Panc1 (cell line): ENCODE measurements around the gene FAAH2. TPM values are rescaled to one million over a fixed set of nuclear protein-coding genes. Genes with fewer than 3 reads are reported as not detected.

Experiments used
- ATAC-seq: fragments of 200-7000 bp; cut with Tn5 transposase; 2 replicates; pipeline ENCODE4 v1.9.1; 2020; ENCODE audit warnings: mild to moderate bottlenecking, moderate library complexity
- BruUV-seq: library from RNA; stranded (reverse); fragments of 400-500 nt; replicated peaks from 2 replicates; lab custom pipeline; 2021; lab: Mats Ljungman, UMichigan
- CTCF ChIA-PET: fragments of 300-600 bp; sonication (Branson Sonifier 250); formaldehyde crosslinking; loops from one replicate; lab custom pipeline; 2022; ENCODE audit warnings: antibody characterized with exemption; lab: Charles Lee
- POLR2A ChIA-PET: fragments of 300-600 bp; sonication (Branson Sonifier 250); formaldehyde crosslinking; loops from one replicate; lab custom pipeline; 2022; ENCODE audit warnings: antibody characterized with exemption; lab: Charles Lee
- DNase-seq: peaks from one replicate; pipeline ENCODE4 v3.0.0-alpha.2; 2010; ENCODE audit warnings: low read depth, low spot score
- H3K27ac ChIP-seq: 2 replicates; pipeline ENCODE4 v1.5.1; 2011; ENCODE audit warnings: mild to moderate bottlenecking, low read length, inconsistent platforms
- H3K27me3 ChIP-seq: fragments of 200-500 bp; sonication (Bioruptor generic); 2 replicates; pipeline ENCODE4 v1.6.0; 2014; ENCODE audit warnings: low read length, inconsistent platforms; ENCODE audit not compliant: control insufficient read depth, insufficient read depth
- H3K36me3 ChIP-seq: fragments of 200-500 bp; sonication (Bioruptor generic); 2 replicates; pipeline ENCODE4 v1.5.1; 2014; ENCODE audit warnings: inconsistent platforms, mild to moderate bottlenecking, low read length, moderate library complexity; ENCODE audit not compliant: control insufficient read depth, insufficient read depth
- H3K4me1 ChIP-seq: 2 replicates; pipeline ENCODE4 v1.5.1; 2011; ENCODE audit warnings: inconsistent platforms, mild to moderate bottlenecking, low read length, moderate library complexity; ENCODE audit not compliant: control insufficient read depth, insufficient read depth
- H3K4me3 ChIP-seq, 2 experiments: 2 replicates each; pipeline ENCODE4 v1.5.1; 2011 to 2012; ENCODE audit warnings: low read depth in 2 of 2, low read length in 2 of 2, mild to moderate bottlenecking in 2 of 2, inconsistent platforms in 1 of 2, moderate library complexity in 1 of 2
- H3K9me3 ChIP-seq: fragments of 200-500 bp; sonication (Bioruptor generic); 2 replicates; pipeline ENCODE4 v1.5.1; 2014; ENCODE audit warnings: low read depth, mild to moderate bottlenecking, inconsistent platforms, low read length, moderate library complexity; ENCODE audit not compliant: control insufficient read depth, insufficient read depth
- POLR2AphosphoS5 ChIP-seq: IDR thresholded peaks from 2 replicates; pipeline ENCODE4 v1.6.1; 2012; ENCODE audit warnings: mild to moderate bottlenecking, low read depth, low read length, moderate library complexity
- SIN3A ChIP-seq: IDR thresholded peaks from 2 replicates; pipeline ENCODE4 v1.6.1; 2012; ENCODE audit warnings: low read depth, mild to moderate bottlenecking, low read length, moderate library complexity, borderline replicate concordance; ENCODE audit not compliant: insufficient read depth
- TCF7L2 ChIP-seq: IDR thresholded peaks from 2 replicates; pipeline ENCODE4 v1.6.1; 2011; ENCODE audit warnings: mild to moderate bottlenecking, low read depth, low read length, inconsistent platforms
- in situ Hi-C: cut with HindIII; loops from 2 replicates; pipeline ENCODE4 v1.10.0; 2016; ENCODE audit warnings: low sequenced_read_pairs, low pct_unique_long_range_greater_than_20kb
- intact Hi-C: fragments of 100-400 bp; cut with micrococcal nuclease; formaldehyde crosslinking; loops from one replicate; pipeline ENCODE4 v1.10.0; 2022; ENCODE audit not compliant: unreplicated experiment
- total RNA-seq: library from RNA; stranded (reverse); gene quantifications from one replicate; pipeline ENCODE4 v1.2.1, GENCODE V29; 2021; ENCODE audit not compliant: unreplicated experiment
- TF ChIP-seq, protein P1 (sequence below): fragments of 450-650 bp; IDR thresholded peaks from 2 replicates; pipeline ENCODE4 v1.5.1; 2017; ENCODE audit warnings: mild to moderate bottlenecking
- TF ChIP-seq, protein P2 (sequence below), 2 experiments: IDR thresholded peaks; 2 replicates each; pipeline ENCODE4 v1.6.1; 2011 to 2012; ENCODE audit warnings: low read depth in 2 of 2, control low read depth in 1 of 2, low read length in 1 of 2, mild to moderate bottlenecking in 1 of 2, moderate library complexity in 1 of 2; ENCODE audit not compliant: insufficient read depth in 1 of 2

FAAH2 gene
- total RNA-seq, 1 experiment from 2014 or later = 0.10 TPM

DNA sequence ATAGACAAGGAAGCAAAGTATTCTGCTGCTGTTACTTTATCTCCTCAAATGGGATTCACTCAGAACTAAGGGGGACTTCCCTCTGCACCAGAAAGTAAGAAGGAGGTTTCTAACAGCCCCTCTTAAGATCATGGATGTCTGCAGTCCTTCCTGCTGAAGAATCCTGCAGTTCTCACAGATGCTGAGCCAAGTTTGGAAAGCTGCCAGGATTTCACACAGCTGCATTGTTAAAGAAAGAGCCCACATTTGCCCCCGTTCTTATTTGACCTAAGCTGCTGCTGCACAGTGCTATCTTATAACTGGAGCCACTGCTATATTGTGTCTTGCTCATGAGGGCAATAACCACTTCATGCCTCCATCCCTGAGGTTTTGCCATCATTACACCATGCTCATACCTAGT is 81.1 kb downstream of the FAAH2 start:
- no peaks in the 10 kb centered on the region for H3K36me3 ChIP-seq
- H3K9me3 ChIP-seq = no peaks in the 10 kb centered on the region
- in situ Hi-C loops (no loop called here), intact Hi-C loops (no loop called here)
- no TSS peak for BruUV-seq
- no peaks in the 10 kb centered on the region for H3K27me3 ChIP-seq
- no peak overlapping the region for H3K4me3 ChIP-seq
- DNase-seq (no peak), ATAC-seq (no peak)
- no peaks in the 10 kb centered on the region for H3K4me1 ChIP-seq
- POLR2A ChIA-PET = no interaction called here
- CTCF ChIA-PET = no interaction called here
- no peak overlapping the region for H3K27ac ChIP-seq
- TF ChIP-seq, protein P1, sequence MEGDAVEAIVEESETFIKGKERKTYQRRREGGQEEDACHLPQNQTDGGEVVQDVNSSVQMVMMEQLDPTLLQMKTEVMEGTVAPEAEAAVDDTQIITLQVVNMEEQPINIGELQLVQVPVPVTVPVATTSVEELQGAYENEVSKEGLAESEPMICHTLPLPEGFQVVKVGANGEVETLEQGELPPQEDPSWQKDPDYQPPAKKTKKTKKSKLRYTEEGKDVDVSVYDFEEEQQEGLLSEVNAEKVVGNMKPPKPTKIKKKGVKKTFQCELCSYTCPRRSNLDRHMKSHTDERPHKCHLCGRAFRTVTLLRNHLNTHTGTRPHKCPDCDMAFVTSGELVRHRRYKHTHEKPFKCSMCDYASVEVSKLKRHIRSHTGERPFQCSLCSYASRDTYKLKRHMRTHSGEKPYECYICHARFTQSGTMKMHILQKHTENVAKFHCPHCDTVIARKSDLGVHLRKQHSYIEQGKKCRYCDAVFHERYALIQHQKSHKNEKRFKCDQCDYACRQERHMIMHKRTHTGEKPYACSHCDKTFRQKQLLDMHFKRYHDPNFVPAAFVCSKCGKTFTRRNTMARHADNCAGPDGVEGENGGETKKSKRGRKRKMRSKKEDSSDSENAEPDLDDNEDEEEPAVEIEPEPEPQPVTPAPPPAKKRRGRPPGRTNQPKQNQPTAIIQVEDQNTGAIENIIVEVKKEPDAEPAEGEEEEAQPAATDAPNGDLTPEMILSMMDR = no peak
- TF ChIP-seq, protein P2, sequence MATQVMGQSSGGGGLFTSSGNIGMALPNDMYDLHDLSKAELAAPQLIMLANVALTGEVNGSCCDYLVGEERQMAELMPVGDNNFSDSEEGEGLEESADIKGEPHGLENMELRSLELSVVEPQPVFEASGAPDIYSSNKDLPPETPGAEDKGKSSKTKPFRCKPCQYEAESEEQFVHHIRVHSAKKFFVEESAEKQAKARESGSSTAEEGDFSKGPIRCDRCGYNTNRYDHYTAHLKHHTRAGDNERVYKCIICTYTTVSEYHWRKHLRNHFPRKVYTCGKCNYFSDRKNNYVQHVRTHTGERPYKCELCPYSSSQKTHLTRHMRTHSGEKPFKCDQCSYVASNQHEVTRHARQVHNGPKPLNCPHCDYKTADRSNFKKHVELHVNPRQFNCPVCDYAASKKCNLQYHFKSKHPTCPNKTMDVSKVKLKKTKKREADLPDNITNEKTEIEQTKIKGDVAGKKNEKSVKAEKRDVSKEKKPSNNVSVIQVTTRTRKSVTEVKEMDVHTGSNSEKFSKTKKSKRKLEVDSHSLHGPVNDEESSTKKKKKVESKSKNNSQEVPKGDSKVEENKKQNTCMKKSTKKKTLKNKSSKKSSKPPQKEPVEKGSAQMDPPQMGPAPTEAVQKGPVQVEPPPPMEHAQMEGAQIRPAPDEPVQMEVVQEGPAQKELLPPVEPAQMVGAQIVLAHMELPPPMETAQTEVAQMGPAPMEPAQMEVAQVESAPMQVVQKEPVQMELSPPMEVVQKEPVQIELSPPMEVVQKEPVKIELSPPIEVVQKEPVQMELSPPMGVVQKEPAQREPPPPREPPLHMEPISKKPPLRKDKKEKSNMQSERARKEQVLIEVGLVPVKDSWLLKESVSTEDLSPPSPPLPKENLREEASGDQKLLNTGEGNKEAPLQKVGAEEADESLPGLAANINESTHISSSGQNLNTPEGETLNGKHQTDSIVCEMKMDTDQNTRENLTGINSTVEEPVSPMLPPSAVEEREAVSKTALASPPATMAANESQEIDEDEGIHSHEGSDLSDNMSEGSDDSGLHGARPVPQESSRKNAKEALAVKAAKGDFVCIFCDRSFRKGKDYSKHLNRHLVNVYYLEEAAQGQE (IDR thresholded peaks at IDR 0.05; ENCODE audit: insufficient read depth in 1 of 2, low read depth in 2 of 2, low read length in 1 of 2) = no peak
- no peak for TF ChIP-seq POLR2AphosphoS5
- TF ChIP-seq SIN3A = no peak
- no peak for TF ChIP-seq TCF7L2

DNA sequence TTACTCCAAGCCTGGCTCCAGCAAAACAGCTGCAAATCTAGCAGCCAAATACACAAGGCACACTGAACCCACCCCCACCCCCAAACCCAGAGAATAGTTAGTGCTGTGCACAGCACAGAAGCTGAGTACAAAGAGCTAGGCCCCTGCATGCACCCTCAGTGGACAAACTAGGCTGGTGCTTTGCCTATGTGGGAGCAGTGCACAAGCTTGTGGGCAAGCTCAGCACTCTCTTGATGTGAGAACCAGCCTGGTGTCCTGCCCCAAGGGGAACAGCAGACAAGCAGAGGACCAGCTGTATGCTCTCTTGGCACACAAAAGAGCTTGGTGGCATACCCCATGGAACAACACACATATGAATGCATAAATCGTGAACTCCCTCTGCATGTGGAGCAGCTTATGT is 81.7 kb downstream of the FAAH2 start:
- Histone ChIP-seq H3K9me3 (no peaks in the 10 kb centered on the region), H3K27me3 (no peaks in the 10 kb centered on the region), H3K36me3 (no peaks in the 10 kb centered on the region), H3K4me3 (no peak overlapping the region), H3K4me1 (no peaks in the 10 kb centered on the region), H3K27ac (no peak overlapping the region)
- intact Hi-C loops = no loop called here
- no TSS peak for BruUV-seq
- no peak for ATAC-seq
- in situ Hi-C loops = no loop called here
- DNase-seq = no peak
- POLR2A ChIA-PET = no interaction called here
- TF ChIP-seq, protein P1 = no peak
- no peak for TF ChIP-seq POLR2AphosphoS5
- CTCF ChIA-PET = no interaction called here
